ENCODE data around the gene GNG4.

GNG4 gene

GRCh38 chr1:235515844-235516512 is 133.6 kb downstream of the GNG4 start:
- no peak for TF ChIP-seq CTCF (IDR thresholded peaks at IDR 0.05; ENCODE audit: extremely low read depth, missing control alignments)
- DNase-seq (ENCODE audit: low spot score): no peak

- peak; percentile 84 for TF ChIP-seq CTCF (IDR thresholded peaks at IDR 0.05; ENCODE audit: extremely low read depth, missing control alignments)
- peak; percentile 36 for DNase-seq (ENCODE audit: low spot score)
Observed at GRCh38 chr1:235513495-235514366, 135.9 kb downstream of the GNG4 start.

GRCh38 chr1:235511470-235512240 is 137.9 kb downstream of the GNG4 start:
- DNase-seq (ENCODE audit: low spot score): no peak

GRCh38 chr1:235510823-235511222 is 138.8 kb downstream of the GNG4 start:
- no peak for TF ChIP-seq CTCF (IDR thresholded peaks at IDR 0.05; ENCODE audit: extremely low read depth, missing control alignments)
- DNase-seq (ENCODE audit: low spot score): no peak

More at GRCh38 chr1:235511470-235512240, 137.9 kb downstream of the GNG4 start:
- TF ChIP-seq CTCF (IDR thresholded peaks at IDR 0.05; ENCODE audit: extremely low read depth, missing control alignments): no peak

GRCh38 chr1:235507623-235508022 is 142.0 kb downstream of the GNG4 start:
- no peak for TF ChIP-seq CTCF (IDR thresholded peaks at IDR 0.05; ENCODE audit: extremely low read depth, missing control alignments)
- no peak for DNase-seq (ENCODE audit: low spot score)

- DNase-seq (ENCODE audit: low spot score): peak; percentile 97
- TF ChIP-seq CTCF (IDR thresholded peaks at IDR 0.05; ENCODE audit: extremely low read depth, missing control alignments): peak; percentile 67
Observed at GRCh38 chr1:235504494-235505222, 144.9 kb downstream of the GNG4 start.

Measured in GM20000 (cell line).